PC-9 (cell line): ENCODE measurements around the gene TRPC4AP. TPM values are rescaled to one million over a fixed set of nuclear protein-coding genes. Genes with fewer than 3 reads are reported as not detected.

Source experiments
- BruUV-seq: library from RNA; stranded (reverse); fragments of 400-500 nt; replicated peaks from 2 replicates; lab custom pipeline; 2021; lab: Mats Ljungman, UMichigan
- CTCF ChIA-PET: fragments of 300-600 bp; sonication (Branson Sonifier 250); formaldehyde crosslinking; loops from one replicate; lab custom pipeline; 2022; ENCODE audit warnings: antibody characterized with exemption; lab: Charles Lee
- POLR2A ChIA-PET: fragments of 300-600 bp; sonication (Branson Sonifier 250); formaldehyde crosslinking; loops from one replicate; lab custom pipeline; 2022; ENCODE audit warnings: antibody characterized with exemption; ENCODE audit not compliant: unreplicated experiment; lab: Charles Lee
- DNase-seq, 2 experiments: peaks; one replicate each; pipeline versions ENCODE4 v3.0.0 to v3.0.0-alpha.2; 2015 to 2022; ENCODE audit warnings: mixed read lengths in 1 of 2
- H2AFZ ChIP-seq: fragments of 200-600 bp; sonication (generic); 2 replicates; pipeline ENCODE4 v1.8.1; 2017; ENCODE audit warnings: antibody characterized with exemption
- H3F3A ChIP-seq: fragments of 200-600 bp; sonication (generic); 2 replicates; pipeline ENCODE4 v1.8.1; 2017; ENCODE audit warnings: antibody characterized with exemption, mild to moderate bottlenecking, low read depth; ENCODE audit not compliant: insufficient read depth
- H3K27ac ChIP-seq: fragments of 200-600 bp; sonication (generic); 2 replicates; pipeline ENCODE4 v1.6.1; 2016; ENCODE audit warnings: mixed run types
- H3K27me3 ChIP-seq: fragments of 200-600 bp; sonication (generic); 2 replicates; pipeline ENCODE4 v1.6.1; 2016; ENCODE audit warnings: low read depth, mixed run types; ENCODE audit not compliant: insufficient read depth
- H3K36me3 ChIP-seq: fragments of 200-600 bp; sonication (generic); 2 replicates; pipeline ENCODE4 v1.6.1; 2016; ENCODE audit warnings: low read depth, mixed run types
- H3K4me1 ChIP-seq: fragments of 200-600 bp; sonication (generic); replicated peaks from 2 replicates; pipeline ENCODE4 v1.6.1; 2016; ENCODE audit warnings: mixed run types; ENCODE audit not compliant: insufficient read depth
- H3K4me2 ChIP-seq: fragments of 200-600 bp; sonication (generic); 2 replicates; pipeline ENCODE4 v1.6.1; 2017; ENCODE audit warnings: mixed run types
- H3K4me3 ChIP-seq: fragments of 200-600 bp; sonication (generic); 2 replicates; pipeline ENCODE4 v1.6.1; 2016; ENCODE audit warnings: mixed run types
- H3K79me2 ChIP-seq: fragments of 200-600 bp; sonication (generic); 2 replicates; pipeline ENCODE4 v1.6.1; 2017; ENCODE audit warnings: low read depth, mixed run types
- H3K9me2 ChIP-seq: fragments of 200-600 bp; sonication (generic); 2 replicates; pipeline ENCODE4 v1.8.1; 2017; ENCODE audit warnings: mild to moderate bottlenecking; ENCODE audit not compliant: insufficient read depth
- H3K9me3 ChIP-seq: fragments of 200-600 bp; sonication (generic); 2 replicates; pipeline ENCODE4 v1.8.1; 2016; ENCODE audit warnings: low read depth; ENCODE audit not compliant: insufficient read depth
- H4K20me1 ChIP-seq: fragments of 200-600 bp; sonication (generic); 2 replicates; pipeline ENCODE4 v1.8.1; 2017; ENCODE audit not compliant: insufficient read depth
- EZH2 ChIP-seq: fragments of 200-600 bp; sonication (generic); IDR thresholded peaks from 2 replicates; pipeline ENCODE4 v1.8.0; 2017; ENCODE audit warnings: antibody characterized with exemption, low read depth
- intact Hi-C: fragments of 100-400 bp; cut with micrococcal nuclease; formaldehyde crosslinking; loops from one replicate; pipeline ENCODE4 v1.10.0; 2022; ENCODE audit not compliant: unreplicated experiment
- microRNA-seq: library from miRNA; unstranded; fragments of <30 nt; microRNA quantifications from one replicate; pipeline ENCODE4 v1.2.0, GENCODE V29; 2021; ENCODE audit warnings: borderline number of aligned reads, borderline replicate concordance
- total RNA-seq: library from RNA; stranded (reverse); gene quantifications from 2 replicates; pipeline ENCODE4 v1.2.3, GENCODE V29; 2021
- TF ChIP-seq, protein P1 (sequence below): fragments of 200-600 bp; sonication (generic); conservative IDR thresholded peaks from 2 replicates; pipeline ENCODE4 v1.6.1; 2017; ENCODE audit warnings: mixed run types, antibody characterized with exemption, mild to moderate bottlenecking, moderate library complexity

Gene TRPC4AP
- total RNA-seq, 1 experiment from 2014 or later = 51.0 TPM

DNA sequence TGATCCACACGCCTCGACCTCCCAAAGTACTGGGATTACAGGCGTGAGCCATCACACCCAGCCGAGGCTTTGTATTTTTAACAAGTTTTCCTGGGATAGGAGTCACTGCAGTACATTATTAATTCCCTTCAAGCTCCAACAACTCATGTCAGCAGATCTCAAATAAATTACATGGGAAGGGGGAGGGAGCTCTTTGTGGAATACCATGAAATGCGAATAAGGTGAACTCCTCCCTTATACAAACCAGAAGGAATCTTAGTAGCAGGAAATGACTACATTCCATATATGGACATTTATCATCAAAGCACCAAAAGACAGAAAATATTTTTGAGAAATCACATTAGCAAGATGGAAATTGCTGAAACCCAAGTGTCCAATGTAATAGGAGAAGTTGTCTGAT is 139.9 kb downstream of the TRPC4AP start:
- Histone ChIP-seq H4K20me1 (no peaks in the 10 kb centered on the region), H3K27me3 (no peaks in the 10 kb centered on the region), H3K4me1 (peaks cover 59% of the 10 kb centered on the region), H3K4me2 (no peak overlapping the region), H3K36me3 (peaks cover 17% of the 10 kb centered on the region), H3K79me2 (peaks cover 34% of the 10 kb centered on the region), H3K4me3 (no peak overlapping the region), H3F3A (peaks cover 19% of the 10 kb centered on the region), H2AFZ (no peak overlapping the region), H3K9me2 (no peaks in the 10 kb centered on the region), H3K27ac (no peak overlapping the region), H3K9me3 (no peaks in the 10 kb centered on the region)
- intact Hi-C loops = no loop called here
- CTCF ChIA-PET = interaction anchor here (0.6 kb wide), 1 partner anchor 65 kb away, joined by 3 read pairs; no protein-coding TSS in a partner anchor
- TF ChIP-seq EZH2 = no peak
- TF ChIP-seq, protein P1, sequence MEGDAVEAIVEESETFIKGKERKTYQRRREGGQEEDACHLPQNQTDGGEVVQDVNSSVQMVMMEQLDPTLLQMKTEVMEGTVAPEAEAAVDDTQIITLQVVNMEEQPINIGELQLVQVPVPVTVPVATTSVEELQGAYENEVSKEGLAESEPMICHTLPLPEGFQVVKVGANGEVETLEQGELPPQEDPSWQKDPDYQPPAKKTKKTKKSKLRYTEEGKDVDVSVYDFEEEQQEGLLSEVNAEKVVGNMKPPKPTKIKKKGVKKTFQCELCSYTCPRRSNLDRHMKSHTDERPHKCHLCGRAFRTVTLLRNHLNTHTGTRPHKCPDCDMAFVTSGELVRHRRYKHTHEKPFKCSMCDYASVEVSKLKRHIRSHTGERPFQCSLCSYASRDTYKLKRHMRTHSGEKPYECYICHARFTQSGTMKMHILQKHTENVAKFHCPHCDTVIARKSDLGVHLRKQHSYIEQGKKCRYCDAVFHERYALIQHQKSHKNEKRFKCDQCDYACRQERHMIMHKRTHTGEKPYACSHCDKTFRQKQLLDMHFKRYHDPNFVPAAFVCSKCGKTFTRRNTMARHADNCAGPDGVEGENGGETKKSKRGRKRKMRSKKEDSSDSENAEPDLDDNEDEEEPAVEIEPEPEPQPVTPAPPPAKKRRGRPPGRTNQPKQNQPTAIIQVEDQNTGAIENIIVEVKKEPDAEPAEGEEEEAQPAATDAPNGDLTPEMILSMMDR = no peak
- no peak for DNase-seq
- BruUV-seq = no TSS peak
- POLR2A ChIA-PET = no interaction called here

Small RNA genes within 50 kb of the gene (microRNA-seq; reads per million reads assigned to microRNA genes)
- gene MIR499A = not detected
- gene MIR499B = not detected

Other genes starting within 250 kb of the TRPC4AP start
- gene GGT7, start 220.0 kb downstream of the TRPC4AP start, total RNA-seq = 6.5 and 9.4 TPM in 2 replicates
- gene ACSS2, start 216.2 kb downstream of the TRPC4AP start, total RNA-seq = 81.1 and 108 TPM in 2 replicates
- 131 and 138 TPM in 2 replicates for gene GSS, start 137.0 kb downstream of the TRPC4AP start, total RNA-seq
- 1.0 and 2.3 TPM in 2 replicates for gene MYH7B, start 136.9 kb downstream of the TRPC4AP start, total RNA-seq
- 28.6 and 34.9 TPM in 2 replicates for gene EDEM2, start 54.5 kb upstream of the TRPC4AP start, total RNA-seq
- gene PROCR, start 79.3 kb upstream of the TRPC4AP start, total RNA-seq = 5.1 and 7.5 TPM in 2 replicates
- 0.45 and 0.48 TPM in 2 replicates for gene MMP24, start 133.9 kb upstream of the TRPC4AP start, total RNA-seq
- gene MMP24OS, start 185.3 kb upstream of the TRPC4AP start, total RNA-seq = 59.3 and 79.0 TPM in 2 replicates
- gene EIF6, start 192.0 kb upstream of the TRPC4AP start, total RNA-seq = 255 and 270 TPM in 2 replicates
- gene FAM83C, start 199.6 kb upstream of the TRPC4AP start, total RNA-seq = not detected in 2 replicates